Suppressor macrophage treated with lipopolysaccharide for 4 hours (primary cell): ENCODE data around the gene QRFP.
"Not testable (repeated sequence)": the region's sequence is repeated elsewhere in the genome, so short reads cannot be mapped to it uniquely, and the experiment has no call there.

Experiments
- DNase-seq: peaks from one replicate; pipeline ENCODE4 v3.0.0-alpha.2; 2020

QRFP gene

DNA sequence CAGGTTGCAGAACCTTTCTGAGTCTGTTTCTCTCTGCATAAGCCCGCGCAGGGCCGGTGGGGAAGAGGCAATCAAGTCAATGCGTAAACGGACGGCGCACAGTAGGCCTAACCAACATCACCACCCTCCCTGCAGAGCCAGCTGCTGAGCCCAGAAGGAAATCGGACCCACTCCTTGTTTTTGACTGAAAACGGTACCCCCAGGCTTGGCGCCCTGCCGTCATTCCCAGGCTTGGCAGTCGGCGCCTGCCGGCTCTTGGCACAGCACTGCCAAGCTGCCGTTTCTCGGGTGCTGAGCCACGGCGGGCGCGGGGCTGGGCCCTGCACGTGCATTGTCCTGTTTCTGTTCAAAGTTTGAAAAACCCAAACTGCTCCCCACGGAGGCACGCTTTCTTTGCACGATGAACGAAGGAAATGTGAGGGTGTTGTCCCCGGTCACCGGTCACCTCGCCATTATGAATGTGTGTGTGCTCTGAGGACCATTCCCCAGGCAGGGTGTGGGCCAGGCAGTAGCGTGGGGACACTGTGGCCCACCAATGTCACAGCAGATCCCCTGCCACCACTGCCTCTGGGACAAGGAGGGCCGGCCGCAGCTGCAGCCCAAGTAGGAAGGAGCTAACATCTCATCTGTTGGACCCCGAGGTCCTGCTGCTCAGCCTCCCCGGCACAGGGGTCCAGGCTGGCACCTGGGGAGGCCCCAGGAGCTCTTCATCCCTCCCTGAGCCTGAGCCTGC is 22.4 kb upstream of the QRFP start:
- DNase-seq: no peak

- no peak for DNase-seq
Measured at GRCh38 chr9:130918101-130918825, 21.7 kb upstream of the QRFP start.

GRCh38 chr9:130917168-130917960 is 20.8 kb upstream of the QRFP start:
- no peak for DNase-seq

DNA sequence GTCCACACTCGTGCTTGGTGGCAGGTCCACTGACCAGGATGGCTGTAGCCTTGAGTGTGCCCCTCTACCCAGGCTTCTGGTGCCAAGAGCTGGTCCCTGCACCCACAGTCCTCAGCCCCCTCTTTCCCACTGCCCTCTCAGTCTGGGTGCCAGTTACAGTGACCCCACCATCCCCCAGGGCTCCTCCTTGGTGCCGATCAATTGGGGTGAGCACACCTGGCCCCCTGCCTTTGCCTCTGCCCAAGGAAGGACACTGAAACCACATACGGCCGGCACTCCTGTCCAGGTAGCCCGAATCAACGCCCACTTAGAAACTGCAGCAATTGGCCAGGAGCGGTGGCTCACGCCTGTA is 18.5 kb upstream of the QRFP start:
- no peak for DNase-seq

GRCh38 chr9:130914417-130915095 is 17.9 kb upstream of the QRFP start:
- DNase-seq: no peak

DNA sequence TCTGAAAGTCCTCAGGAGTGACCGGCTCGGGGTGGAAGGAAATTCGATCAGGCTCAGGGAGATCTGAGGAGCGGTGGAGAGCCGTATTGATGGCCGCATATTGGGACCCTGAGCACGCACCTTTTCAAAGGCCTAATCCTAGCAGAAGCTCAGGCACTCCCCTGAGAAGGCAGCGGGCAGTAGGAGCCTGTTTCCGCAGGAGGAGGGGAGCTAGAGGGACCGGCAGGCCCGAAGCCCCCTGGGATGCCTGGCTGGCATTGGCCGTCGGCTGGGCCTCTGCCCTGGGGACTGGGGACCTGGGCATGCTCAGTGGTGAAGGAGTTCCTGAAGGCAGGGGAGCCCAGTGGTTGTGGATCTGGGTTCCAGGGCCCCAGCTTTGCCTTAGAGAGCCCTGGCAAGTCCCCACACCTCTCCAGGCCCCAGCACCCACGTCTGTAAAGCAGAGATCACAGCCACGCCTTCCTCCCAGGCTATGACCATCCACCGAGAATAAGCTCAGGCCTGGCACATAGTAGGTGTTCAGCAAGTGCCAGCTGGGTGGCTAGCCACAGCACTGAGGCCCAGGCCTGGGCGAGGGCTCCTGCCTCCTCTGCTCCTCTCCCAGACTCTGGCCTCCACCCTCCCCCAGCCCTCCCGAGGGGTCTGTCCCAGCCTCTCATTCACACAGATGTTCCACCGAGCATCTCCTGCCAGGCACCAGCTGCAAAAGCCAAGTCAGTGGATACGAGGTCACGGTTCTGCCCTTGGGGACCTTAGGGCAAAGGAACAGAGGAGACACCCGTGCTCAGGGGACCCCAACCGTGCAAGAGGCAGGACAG is 17.2 kb upstream of the QRFP start:
- DNase-seq: no peak

- no peak for DNase-seq
Measured at GRCh38 chr9:130912932-130913598, 16.5 kb upstream of the QRFP start.

GRCh38 chr9:130911254-130912049 is 14.8 kb upstream of the QRFP start:
- DNase-seq: no peak

GRCh38 chr9:130910670-130911069 is 14.1 kb upstream of the QRFP start:
- not testable (repeated sequence) for DNase-seq

DNA sequence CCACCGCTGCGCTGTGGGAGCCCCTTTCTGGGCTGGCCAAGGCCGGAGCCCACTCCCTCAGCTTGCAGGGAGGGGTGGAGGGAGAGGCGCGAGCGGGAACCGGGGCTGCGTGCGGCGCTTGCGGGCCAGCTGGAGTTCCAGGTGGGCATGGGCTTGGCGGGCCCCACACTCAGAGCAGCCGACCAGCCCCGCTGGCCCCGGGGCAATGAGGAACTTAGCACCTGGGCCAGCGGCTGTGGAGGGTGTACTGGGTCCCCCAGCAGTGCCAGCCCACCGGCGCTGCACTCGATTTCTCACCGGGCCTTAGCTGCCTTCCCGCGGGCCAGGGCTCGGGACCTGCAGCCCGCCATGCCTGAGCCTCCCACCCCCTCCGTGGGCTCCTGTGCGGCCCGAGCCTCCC is 13.4 kb upstream of the QRFP start:
- not testable (repeated sequence) for DNase-seq

DNA sequence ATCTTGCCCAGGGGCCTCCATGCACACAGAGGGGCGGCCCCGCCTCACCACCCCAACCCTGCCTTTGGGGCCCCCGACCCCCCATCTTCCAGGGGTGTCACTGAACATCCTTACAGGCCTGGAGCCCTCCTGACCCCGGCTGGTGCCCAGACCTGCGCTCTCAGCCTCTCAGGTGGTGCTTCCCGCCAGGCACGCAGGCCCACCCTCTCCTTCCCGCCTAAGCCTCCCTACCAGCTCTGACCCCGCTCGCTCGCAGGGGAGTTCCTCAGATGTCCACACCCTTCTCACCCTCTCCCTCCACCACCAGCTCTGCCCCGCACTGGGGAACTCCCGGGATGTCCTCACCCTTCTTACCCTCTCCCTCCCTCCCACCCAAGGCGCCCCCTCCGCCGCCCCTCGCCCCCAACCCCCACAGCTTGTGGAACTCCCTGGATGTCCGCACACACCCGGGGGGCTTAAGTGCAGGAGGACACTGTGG is 12.3 kb upstream of the QRFP start:
- DNase-seq: no peak

DNA sequence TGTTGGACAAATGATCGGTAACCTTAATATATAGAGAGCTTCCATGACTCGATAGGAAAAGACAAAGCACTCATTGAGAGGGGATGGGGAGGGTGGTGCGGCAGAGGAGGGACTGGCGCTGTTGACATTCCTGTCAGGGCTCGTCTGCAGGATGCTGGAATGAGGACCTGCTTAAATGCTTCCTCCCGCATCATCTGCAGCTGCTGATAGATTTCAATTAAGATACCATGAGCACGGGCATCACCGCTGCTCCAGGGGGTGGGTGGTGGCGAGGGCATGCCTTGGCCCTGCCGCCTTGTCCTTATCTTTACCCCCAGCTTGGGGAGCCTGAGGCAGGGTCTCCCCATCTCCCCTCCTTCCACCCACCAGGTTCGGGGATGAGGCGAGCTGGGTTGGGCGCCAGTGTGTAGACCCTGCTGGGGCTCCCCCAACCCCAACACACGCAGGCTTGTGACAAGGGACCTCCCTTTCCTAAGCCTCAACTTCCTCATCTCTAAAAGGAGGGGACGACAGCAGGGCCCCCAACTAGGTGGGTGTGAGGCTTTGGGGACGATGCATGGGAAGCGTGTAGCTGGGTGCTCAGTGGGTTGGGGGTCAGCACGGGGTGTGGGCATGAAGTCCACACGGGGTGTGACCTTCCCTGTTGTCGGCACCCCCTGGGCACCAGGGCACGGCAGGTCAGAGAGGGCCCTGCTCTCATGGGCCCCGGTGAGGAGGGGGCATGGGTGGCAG is 11.7 kb upstream of the QRFP start:
- no peak for DNase-seq

GRCh38 chr9:130906735-130907416 is 10.3 kb upstream of the QRFP start:
- DNase-seq: no peak

- DNase-seq: no peak
Measured at GRCh38 chr9:130905902-130906734, 9.5 kb upstream of the QRFP start.

DNA sequence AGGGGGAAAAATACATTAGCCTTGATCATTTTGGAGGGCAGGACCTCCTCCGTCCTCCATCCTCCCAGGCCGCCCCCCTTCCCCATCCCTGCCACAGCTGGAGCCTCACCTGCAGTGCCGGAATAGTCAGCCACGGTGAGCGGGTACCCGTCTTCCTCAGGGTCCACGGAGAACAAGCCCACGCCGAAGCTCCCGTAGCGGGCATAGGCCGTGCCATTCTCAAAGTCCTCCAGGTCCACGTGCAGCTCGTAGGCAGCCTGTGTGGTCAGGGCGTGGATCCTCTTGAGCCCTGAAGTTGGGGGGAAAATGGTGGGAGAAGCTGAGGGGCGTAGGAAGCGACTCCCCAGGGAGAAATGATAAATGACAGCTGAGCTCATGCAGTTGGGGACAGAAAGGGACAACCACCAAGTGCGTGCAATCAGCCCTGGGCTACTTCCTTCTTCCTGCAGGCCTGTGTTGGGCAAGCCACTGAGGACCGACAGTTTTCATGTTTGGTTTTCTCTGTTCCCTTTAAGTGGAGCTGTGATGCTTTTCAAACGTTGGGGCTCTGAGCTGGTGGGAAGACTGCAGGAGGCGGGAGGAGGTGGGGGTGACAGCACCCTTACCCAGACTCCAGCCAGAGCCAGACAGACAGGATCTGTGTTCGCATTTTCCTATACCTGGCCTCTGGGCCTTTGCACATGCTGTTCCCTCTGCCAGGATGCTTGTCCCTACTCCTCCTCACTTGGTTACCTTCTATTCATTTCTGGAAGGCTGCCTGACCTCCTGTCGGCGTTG is 8.7 kb upstream of the QRFP start:
- no peak for DNase-seq

DNA sequence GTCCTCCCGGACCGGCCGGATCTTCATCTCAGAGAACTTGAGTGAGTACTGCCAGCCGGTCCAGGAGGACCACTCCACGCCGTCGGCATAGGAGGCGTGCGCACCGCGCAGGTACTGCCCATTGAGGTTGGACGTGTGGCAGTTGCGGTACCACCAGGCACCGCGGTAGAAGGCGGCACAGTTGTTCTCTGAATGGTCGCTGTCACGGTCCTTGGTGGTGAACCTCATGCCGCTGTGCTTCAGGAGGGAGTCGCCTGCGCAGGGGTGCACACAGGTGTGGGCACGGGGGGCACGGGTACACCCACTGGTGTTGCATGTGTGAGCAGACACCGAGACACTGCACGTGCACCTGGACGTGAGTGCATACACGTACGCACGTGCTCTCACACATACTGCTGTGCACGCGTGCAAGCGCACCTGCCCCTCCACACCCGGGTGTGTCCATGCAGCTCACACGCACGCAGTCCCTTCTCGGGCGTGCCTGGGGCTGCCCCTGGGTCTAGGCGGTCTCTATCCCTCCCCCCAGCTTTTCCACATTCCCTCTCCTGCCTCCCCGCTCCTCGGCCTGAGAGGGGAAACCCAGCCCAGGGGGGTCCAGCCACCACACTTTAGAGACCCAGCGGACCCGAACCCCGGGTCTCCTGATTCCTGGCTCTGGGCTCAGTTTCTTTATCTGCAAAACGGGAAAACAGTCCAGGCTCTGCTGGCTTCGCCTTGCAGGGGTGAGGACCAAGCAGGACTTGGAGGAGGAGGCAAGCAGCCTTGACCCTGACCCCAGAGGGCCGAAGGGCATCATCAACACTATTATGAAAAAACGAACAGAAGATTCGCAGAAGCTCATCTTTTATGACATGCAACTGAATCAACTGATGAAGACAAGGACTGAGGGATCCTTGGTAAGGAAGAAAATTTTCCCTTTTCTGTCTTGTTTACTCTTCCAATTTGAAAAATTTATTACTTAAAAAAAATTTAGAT is 7.7 kb upstream of the QRFP start:
- no peak for DNase-seq
